Upper lobe of right lung (tissue), 1 donor: ENCODE measurements around the gene NABP1. TPM values are rescaled to one million over a fixed set of nuclear protein-coding genes. Genes with fewer than 3 reads are reported as not detected.

Experiments used
- ATAC-seq: fragments of 200-7000 bp; cut with Tn5 transposase; one replicate; pipeline ENCODE4 v1.9.1; 2020; ENCODE audit warnings: mild to moderate bottlenecking, moderate library complexity
- DNase-seq: peaks from one replicate; pipeline ENCODE4 v3.0.0-alpha.2; 2020
- H3K27ac ChIP-seq: fragments of 200-600 bp; one replicate; pipeline ENCODE4 v1.8.0; 2022
- H3K27me3 ChIP-seq: fragments of 200-600 bp; one replicate; pipeline ENCODE4 v1.8.0; 2022; ENCODE audit warnings: mild to moderate bottlenecking
- H3K36me3 ChIP-seq: fragments of 200-600 bp; one replicate; pipeline ENCODE4 v1.8.0; 2022
- H3K4me1 ChIP-seq: fragments of 200-600 bp; one replicate; pipeline ENCODE4 v1.8.0; 2022
- H3K4me3 ChIP-seq: fragments of 200-600 bp; one replicate; pipeline ENCODE4 v1.8.0; 2022; ENCODE audit warnings: mild to moderate bottlenecking
- H3K9me3 ChIP-seq: fragments of 200-600 bp; one replicate; pipeline ENCODE4 v1.8.0; 2022
- intact Hi-C: fragments of 100-400 bp; cut with DNase I; formaldehyde crosslinking; loops from one replicate; pipeline ENCODE4 v1.11.0; 2022
- total RNA-seq: library from RNA; stranded (reverse); fragmentation: NEBNext Ultra II Directional; extraction: Animal tissue kit (Norgen Biotek cat#: 25700); gene quantifications from one replicate; pipeline ENCODE4 v1.2.1, GENCODE V29; 2021
- TF ChIP-seq, protein P1 (sequence below): fragments of 200-600 bp; IDR thresholded peaks from one replicate; pipeline ENCODE4 v1.8.0; 2022; ENCODE audit warnings: antibody characterized with exemption
- donor health status: DM: no; HTN: yes; CAD: no; lungs with severe emphysema.

The NABP1 gene
- total RNA-seq, 1 donor from 2014 or later, result 50.2 TPM

DNA sequence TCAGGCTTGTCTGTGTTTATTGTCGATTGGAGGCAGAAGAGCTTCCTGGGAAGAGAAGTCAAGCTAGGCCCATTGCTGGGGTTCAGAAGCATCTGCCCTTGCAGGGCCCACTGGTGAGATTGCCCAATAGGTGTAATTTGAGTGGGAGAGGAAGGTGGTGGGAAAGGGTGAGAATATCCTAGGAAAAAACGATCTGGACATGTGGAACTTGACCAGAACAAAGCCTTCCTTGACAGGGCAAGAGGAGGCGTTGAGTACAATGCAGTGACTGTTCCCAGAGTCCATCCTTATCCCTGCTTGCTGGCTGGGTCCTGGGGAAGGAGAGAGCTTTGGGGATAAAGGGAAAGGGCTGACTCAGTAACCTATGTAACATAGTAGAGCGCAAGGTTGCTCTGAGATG is 27.1 kb downstream of the NABP1 start:
- Histone ChIP-seq H3K27me3 (no peaks in the 10 kb centered on the region), H3K4me3 (no peak overlapping the region), H3K4me1 (no peaks in the 10 kb centered on the region), H3K27ac (no peak overlapping the region), H3K9me3 (no peaks in the 10 kb centered on the region), H3K36me3 (no peaks in the 10 kb centered on the region)
- TF ChIP-seq, protein P1, sequence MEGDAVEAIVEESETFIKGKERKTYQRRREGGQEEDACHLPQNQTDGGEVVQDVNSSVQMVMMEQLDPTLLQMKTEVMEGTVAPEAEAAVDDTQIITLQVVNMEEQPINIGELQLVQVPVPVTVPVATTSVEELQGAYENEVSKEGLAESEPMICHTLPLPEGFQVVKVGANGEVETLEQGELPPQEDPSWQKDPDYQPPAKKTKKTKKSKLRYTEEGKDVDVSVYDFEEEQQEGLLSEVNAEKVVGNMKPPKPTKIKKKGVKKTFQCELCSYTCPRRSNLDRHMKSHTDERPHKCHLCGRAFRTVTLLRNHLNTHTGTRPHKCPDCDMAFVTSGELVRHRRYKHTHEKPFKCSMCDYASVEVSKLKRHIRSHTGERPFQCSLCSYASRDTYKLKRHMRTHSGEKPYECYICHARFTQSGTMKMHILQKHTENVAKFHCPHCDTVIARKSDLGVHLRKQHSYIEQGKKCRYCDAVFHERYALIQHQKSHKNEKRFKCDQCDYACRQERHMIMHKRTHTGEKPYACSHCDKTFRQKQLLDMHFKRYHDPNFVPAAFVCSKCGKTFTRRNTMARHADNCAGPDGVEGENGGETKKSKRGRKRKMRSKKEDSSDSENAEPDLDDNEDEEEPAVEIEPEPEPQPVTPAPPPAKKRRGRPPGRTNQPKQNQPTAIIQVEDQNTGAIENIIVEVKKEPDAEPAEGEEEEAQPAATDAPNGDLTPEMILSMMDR, result no peak
- intact Hi-C loops, result no loop called here
- ATAC-seq (no peak), DNase-seq (no peak)

DNA sequence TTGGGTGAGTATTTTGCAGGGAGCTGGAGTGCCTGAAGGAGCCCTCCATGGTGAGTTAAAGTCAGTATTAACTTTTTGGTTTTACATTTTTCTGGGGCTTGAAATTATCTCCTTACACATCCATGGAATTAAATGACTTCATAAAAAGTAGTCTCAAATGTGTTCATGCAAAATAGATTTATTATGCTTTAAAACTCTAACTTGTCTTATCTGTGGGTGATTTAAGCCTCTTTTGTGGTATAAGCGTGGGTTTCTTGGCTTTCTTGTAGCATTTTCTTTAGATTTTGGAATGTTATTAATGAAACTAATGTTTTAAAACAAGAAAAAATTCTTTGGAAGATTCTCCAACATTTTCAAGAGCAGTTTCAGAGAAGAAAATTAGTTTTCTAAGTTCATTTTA is 27.8 kb downstream of the NABP1 start:
- no peak for DNase-seq
- intact Hi-C loops, result no loop called here
- Histone ChIP-seq H3K36me3 (no peaks in the 10 kb centered on the region), H3K27ac (no peak overlapping the region), H3K9me3 (no peaks in the 10 kb centered on the region), H3K4me1 (no peaks in the 10 kb centered on the region), H3K27me3 (no peaks in the 10 kb centered on the region), H3K4me3 (no peak overlapping the region)
- TF ChIP-seq, protein P1, result no peak
- no peak for ATAC-seq

DNA sequence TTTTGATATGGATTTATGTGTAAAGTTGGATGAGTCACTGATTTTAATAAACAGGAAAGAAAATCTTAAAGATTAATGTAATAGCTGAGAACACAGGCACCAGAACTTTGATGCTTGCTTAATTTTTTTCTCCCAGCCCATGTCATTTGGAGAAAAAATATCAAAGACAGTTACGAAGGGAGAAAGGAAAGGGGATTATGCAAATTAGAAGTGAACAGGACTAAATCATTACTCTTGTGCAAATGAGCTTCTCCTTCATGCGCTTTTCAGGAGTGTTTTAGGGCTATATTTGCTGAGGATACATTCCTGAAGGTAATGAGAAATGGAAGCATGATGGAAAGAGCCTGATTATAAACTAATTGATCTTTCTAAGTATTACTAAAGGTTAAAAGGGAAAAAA is 28.9 kb downstream of the NABP1 start:
- DNase-seq, result no peak
- Histone ChIP-seq H3K36me3 (no peaks in the 10 kb centered on the region), H3K27ac (no peak overlapping the region), H3K27me3 (no peaks in the 10 kb centered on the region), H3K4me3 (no peak overlapping the region), H3K4me1 (no peaks in the 10 kb centered on the region), H3K9me3 (no peaks in the 10 kb centered on the region)
- intact Hi-C loops, result no loop called here
- TF ChIP-seq, protein P1, result no peak
- ATAC-seq, result no peak

DNA sequence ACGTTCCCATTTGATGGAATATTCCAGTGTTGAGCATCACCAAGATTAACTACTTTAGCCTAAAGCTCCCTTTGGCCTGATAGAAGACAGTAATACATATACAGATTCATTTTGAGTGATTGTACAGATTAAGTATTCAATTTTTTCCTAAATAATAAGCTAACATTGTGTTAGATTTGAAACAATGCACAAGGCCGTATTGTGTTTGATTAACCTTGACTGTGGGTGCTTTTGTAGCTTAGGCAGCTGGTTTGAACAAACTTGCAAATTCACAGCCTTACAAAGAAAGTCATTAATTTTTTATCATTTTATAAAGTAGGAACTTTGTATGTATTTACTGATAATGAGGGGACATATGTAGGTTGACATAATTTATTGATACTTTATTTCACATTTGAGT is 29.6 kb downstream of the NABP1 start:
- no peak overlapping the region for H3K4me3 ChIP-seq
- H3K27me3 ChIP-seq, result no peaks in the 10 kb centered on the region
- no peak for DNase-seq
- H3K4me1 ChIP-seq, result no peaks in the 10 kb centered on the region
- intact Hi-C loops, result no loop called here
- no peaks in the 10 kb centered on the region for H3K9me3 ChIP-seq
- TF ChIP-seq, protein P1, result no peak
- H3K36me3 ChIP-seq, result no peaks in the 10 kb centered on the region
- no peak overlapping the region for H3K27ac ChIP-seq
- ATAC-seq, result no peak

DNA sequence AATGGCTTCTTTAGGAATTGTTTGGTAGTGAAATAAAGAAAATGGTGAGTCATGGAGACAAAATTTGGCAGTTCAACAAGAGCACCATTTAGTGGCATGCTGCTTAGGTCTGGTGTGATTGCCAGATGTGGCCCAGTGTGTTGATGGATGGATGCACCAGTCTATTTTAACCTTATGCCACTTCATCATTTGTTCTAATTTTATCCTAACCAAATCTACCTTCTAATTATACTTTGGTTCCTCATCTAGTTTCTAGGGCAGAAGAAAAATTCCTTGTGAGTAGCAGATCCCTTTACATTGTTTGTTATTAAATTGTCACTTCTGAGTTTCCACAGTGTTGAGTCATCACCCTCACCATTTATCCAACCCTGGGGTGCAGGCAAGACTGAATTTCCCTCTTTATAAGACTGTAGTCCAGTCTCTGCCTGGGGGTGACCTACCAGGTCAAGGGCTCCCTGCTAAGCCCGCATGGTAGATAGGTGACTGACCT is 32.5 kb downstream of the NABP1 start:
- intact Hi-C loops, result no loop called here
- no peak for DNase-seq
- H3K4me1 ChIP-seq, result no peaks in the 10 kb centered on the region
- H3K36me3 ChIP-seq, result no peaks in the 10 kb centered on the region
- no peak for ATAC-seq
- H3K27ac ChIP-seq, result no peak overlapping the region
- H3K4me3 ChIP-seq, result no peak overlapping the region
- no peaks in the 10 kb centered on the region for H3K9me3 ChIP-seq
- TF ChIP-seq, protein P1, result no peak
- H3K27me3 ChIP-seq, result no peaks in the 10 kb centered on the region

DNA sequence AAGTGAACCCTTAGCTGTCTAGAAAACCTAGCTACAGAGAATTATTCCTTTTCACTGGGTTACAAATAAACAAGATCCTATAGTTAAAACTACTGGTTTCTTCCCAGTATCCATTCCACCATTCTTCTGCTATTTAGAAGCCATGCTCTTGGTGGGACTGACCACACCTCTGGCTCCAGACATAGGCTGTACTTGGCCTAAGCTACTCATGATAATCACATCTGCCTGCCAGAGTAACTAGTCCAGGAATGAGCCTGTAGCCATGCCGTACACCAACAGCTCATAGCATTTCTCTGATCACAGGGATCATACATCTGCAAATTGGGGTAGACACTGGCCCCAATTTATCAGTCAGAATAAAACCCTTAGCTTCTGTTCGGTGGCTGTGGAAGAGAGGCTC is 33.7 kb downstream of the NABP1 start:
- intact Hi-C loops, result no loop called here
- H3K4me1 ChIP-seq, result no peaks in the 10 kb centered on the region
- no peaks in the 10 kb centered on the region for H3K9me3 ChIP-seq
- TF ChIP-seq, protein P1, result no peak
- DNase-seq (no peak), ATAC-seq (no peak)
- H3K36me3 ChIP-seq, result no peaks in the 10 kb centered on the region
- H3K27me3 ChIP-seq, result no peaks in the 10 kb centered on the region
- no peak overlapping the region for H3K4me3 ChIP-seq
- no peak overlapping the region for H3K27ac ChIP-seq
